GM23338 (cell line): ENCODE measurements around the gene IKZF1.

Experiments used
- CREB1 ChIP-seq: fragments of 250-450 bp; sonication (Bioruptor Pico); IDR thresholded peaks from 2 replicates; pipeline ENCODE4 v1.5.0; 2020; ENCODE audit warnings: low read depth, mild to moderate bottlenecking, moderate library complexity
- EZH2phosphoT487 ChIP-seq: fragments of 200-600 bp; sonication (generic); IDR thresholded peaks from one replicate; pipeline ENCODE4 v1.8.1; 2018; ENCODE audit warnings: antibody characterized with exemption; ENCODE audit not compliant: unreplicated experiment
- POLR2AphosphoS5 ChIP-seq: IDR thresholded peaks from 2 replicates; pipeline ENCODE4 v1.6.1; 2016; ENCODE audit warnings: antibody characterized with exemption, low read depth
- TF ChIP-seq, protein P1 (sequence below), 2 experiments: fragments of 200-600 bp in 1 of 2; sonication (generic) in 1 of 2; conservative IDR thresholded peaks; 2 replicates each; pipeline versions ENCODE4 v1.5.1 to v1.6.1; 2016 to 2017; ENCODE audit warnings: antibody characterized with exemption in 2 of 2, low read depth in 2 of 2, mild to moderate bottlenecking in 2 of 2, moderate library complexity in 1 of 2

DNA sequence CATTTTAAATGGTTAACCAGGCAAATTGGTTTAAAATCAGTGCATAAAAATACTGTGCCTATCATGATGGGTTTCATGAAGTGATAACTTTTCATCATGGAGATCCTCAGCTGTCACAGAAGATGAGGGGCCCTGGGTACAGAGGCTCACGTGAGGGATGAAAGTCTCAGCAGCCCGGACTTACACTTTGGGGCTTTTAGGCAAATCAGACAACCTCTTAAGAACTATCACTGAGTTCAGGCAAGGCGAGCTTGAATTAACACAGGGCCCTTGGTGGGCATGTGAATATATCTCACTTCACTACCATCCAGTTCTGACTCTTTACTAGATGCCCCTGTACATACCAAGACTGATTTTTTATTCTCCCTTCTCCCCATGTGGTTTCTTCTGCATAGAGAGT, 19.6 kb downstream of the IKZF1 start:
- TF ChIP-seq EZH2phosphoT487 (no peak), POLR2AphosphoS5 (no peak), CREB1 (no peak)
- TF ChIP-seq, protein P1, sequence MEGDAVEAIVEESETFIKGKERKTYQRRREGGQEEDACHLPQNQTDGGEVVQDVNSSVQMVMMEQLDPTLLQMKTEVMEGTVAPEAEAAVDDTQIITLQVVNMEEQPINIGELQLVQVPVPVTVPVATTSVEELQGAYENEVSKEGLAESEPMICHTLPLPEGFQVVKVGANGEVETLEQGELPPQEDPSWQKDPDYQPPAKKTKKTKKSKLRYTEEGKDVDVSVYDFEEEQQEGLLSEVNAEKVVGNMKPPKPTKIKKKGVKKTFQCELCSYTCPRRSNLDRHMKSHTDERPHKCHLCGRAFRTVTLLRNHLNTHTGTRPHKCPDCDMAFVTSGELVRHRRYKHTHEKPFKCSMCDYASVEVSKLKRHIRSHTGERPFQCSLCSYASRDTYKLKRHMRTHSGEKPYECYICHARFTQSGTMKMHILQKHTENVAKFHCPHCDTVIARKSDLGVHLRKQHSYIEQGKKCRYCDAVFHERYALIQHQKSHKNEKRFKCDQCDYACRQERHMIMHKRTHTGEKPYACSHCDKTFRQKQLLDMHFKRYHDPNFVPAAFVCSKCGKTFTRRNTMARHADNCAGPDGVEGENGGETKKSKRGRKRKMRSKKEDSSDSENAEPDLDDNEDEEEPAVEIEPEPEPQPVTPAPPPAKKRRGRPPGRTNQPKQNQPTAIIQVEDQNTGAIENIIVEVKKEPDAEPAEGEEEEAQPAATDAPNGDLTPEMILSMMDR (conservative IDR thresholded peaks at IDR 0.05; ENCODE audit: low read depth in 2 of 2): no peak
